ENCODE data around the gene ALX4.

The ALX4 gene

GRCh38 chr11:44221456-44221855, 88.5 kb downstream of the ALX4 start:
- POLR2A ChIA-PET: no interaction called here
- CTCF ChIA-PET: no interaction called here
- no peak for DNase-seq (ENCODE audit: extremely low spot score)
- TF ChIP-seq FOXK2 (IDR thresholded peaks at IDR 0.05) (no peak), NFRKB (IDR thresholded peaks at IDR 0.05) (no peak), PKNOX1 (IDR thresholded peaks at IDR 0.05) (no peak), ELF4 (IDR thresholded peaks at IDR 0.05) (no peak), TARDBP (IDR thresholded peaks at IDR 0.05) (no peak), SP1 (IDR thresholded peaks at IDR 0.05) (no peak), HDGF (IDR thresholded peaks at IDR 0.05; ENCODE audit: borderline replicate concordance) (no peak), ZNF384 (IDR thresholded peaks at IDR 0.05) (no peak), FOXM1 (IDR thresholded peaks at IDR 0.05; ENCODE audit: borderline replicate concordance) (no peak), ARNT (IDR thresholded peaks at IDR 0.05) (no peak), LEF1 (IDR thresholded peaks at IDR 0.05; ENCODE audit: borderline replicate concordance) (no peak), FOXA1 (IDR thresholded peaks at IDR 0.05) (no peak)

DNA sequence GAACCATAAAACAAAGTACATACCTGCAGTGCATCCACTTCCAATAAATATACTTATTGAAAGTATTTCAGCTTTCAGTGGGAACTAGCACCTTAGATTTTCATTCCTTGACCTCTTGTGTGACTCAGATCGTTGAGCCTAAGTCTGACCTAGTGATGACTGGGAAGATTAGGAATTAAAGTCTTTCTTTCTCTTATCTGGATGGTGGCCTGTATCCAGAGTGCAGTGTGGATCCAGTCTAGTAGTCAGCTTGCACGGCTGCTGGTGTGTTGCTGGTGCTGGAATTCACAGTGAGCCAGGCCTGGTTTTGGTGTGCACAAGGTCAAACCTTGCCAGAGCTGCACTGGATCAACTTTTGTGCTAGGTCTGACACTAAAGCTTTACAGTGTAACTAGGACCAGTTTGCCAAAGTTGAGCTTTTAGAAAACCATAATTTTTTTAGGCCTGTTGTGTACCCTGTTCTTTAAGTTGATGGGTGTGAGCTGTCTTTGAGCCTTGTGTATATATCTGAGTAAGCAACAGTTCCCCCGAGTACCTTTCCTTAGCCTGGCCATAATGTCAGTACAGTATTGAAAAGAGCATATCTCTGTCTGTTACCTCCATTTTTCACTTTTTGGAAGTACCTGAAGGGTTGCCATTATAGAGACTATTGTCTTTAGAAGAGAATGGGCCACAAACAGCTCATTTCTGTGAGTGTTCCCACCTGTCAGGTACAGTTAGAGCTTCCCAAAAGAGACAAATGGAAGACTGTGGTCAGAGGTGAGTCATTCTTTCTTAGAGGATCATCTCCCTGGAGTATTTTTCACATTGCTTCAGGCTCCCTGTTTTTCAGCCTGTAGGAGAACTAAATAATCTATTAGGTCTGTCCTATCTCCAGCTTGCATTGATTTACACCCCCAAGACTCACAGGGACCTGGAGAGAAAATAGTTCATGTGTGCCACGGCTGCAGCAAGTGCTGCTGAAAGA, 89.8 kb downstream of the ALX4 start:
- ChIA-PET POLR2A (no interaction called here), CTCF (interaction anchor here (1.0 kb wide), 1 partner anchor 126 kb away, joined by 4 read pairs; no protein-coding TSS in a partner anchor)
- TF ChIP-seq FOXK2 (IDR thresholded peaks at IDR 0.05) (no peak), FOXA1 (IDR thresholded peaks at IDR 0.05) (no peak), TARDBP (IDR thresholded peaks at IDR 0.05) (no peak), CTBP1 (IDR thresholded peaks at IDR 0.05; ENCODE audit: borderline replicate concordance) (no peak), FOXM1 (IDR thresholded peaks at IDR 0.05; ENCODE audit: borderline replicate concordance) (no peak), NFRKB (IDR thresholded peaks at IDR 0.05) (no peak), ELF4 (IDR thresholded peaks at IDR 0.05) (no peak), BHLHE40 (IDR thresholded peaks at IDR 0.05; ENCODE audit: borderline replicate concordance) (no peak), L3MBTL2 (conservative IDR thresholded peaks at IDR 0.05) (no peak), PKNOX1 (IDR thresholded peaks at IDR 0.05) (no peak), SP1 (IDR thresholded peaks at IDR 0.05) (no peak), ZNF384 (IDR thresholded peaks at IDR 0.05) (no peak), SUZ12 (IDR thresholded peaks at IDR 0.05) (no peak), HDGF (IDR thresholded peaks at IDR 0.05; ENCODE audit: borderline replicate concordance) (no peak)
- no peak for DNase-seq (ENCODE audit: extremely low spot score)

- ChIA-PET CTCF (interaction anchor here (0.6 kb wide), 1 partner anchor 37 kb away, joined by 3 read pairs; no protein-coding TSS in a partner anchor), POLR2A (no interaction called here)
- DNase-seq (ENCODE audit: extremely low spot score): no peak
- TF ChIP-seq FOXA1 (IDR thresholded peaks at IDR 0.05) (no peak), ARNT (IDR thresholded peaks at IDR 0.05) (no peak)
Measured at GRCh38 chr11:44217432-44217831, 92.5 kb downstream of the ALX4 start.

DNA sequence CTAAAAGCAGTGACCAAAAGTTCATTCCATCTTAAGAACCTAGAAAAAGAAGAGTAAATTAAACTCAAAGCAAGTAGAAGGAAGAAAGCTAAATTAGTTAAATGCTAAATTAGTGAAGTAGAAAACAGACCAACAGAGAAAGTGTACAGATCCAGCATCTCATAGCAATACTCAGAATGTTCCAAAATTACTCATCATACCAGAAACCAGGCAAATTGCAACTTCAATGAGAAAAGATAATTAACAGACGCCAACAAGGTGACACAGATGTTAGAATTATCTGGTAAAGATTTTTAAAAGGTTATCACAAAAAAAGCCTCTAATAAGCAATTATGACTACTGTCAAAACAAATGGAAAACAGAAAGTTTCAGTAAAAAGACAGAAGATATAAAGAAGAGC, 96.8 kb downstream of the ALX4 start:
- ChIA-PET CTCF (no interaction called here), POLR2A (no interaction called here)
- DNase-seq (ENCODE audit: extremely low spot score): no peak
- TF ChIP-seq SUZ12 (IDR thresholded peaks at IDR 0.05) (no peak), CTBP1 (IDR thresholded peaks at IDR 0.05; ENCODE audit: borderline replicate concordance) (no peak), FOXM1 (IDR thresholded peaks at IDR 0.05; ENCODE audit: borderline replicate concordance) (no peak), ARNT (IDR thresholded peaks at IDR 0.05) (no peak), TARDBP (IDR thresholded peaks at IDR 0.05) (no peak), L3MBTL2 (conservative IDR thresholded peaks at IDR 0.05) (no peak), SP1 (IDR thresholded peaks at IDR 0.05) (no peak), ZNF384 (IDR thresholded peaks at IDR 0.05) (no peak), LEF1 (IDR thresholded peaks at IDR 0.05; ENCODE audit: borderline replicate concordance) (no peak), FOXK2 (IDR thresholded peaks at IDR 0.05) (no peak), HDGF (IDR thresholded peaks at IDR 0.05; ENCODE audit: borderline replicate concordance) (no peak), BHLHE40 (IDR thresholded peaks at IDR 0.05; ENCODE audit: borderline replicate concordance) (no peak)

GRCh38 chr11:44212128-44212527, 97.8 kb downstream of the ALX4 start:
- TF ChIP-seq L3MBTL2 (conservative IDR thresholded peaks at IDR 0.05) (no peak), SUZ12 (IDR thresholded peaks at IDR 0.05) (no peak), BHLHE40 (IDR thresholded peaks at IDR 0.05; ENCODE audit: borderline replicate concordance) (no peak), ZNF384 (IDR thresholded peaks at IDR 0.05) (no peak), FOXM1 (IDR thresholded peaks at IDR 0.05; ENCODE audit: borderline replicate concordance) (no peak), NFRKB (IDR thresholded peaks at IDR 0.05) (no peak)
- POLR2A ChIA-PET: no interaction called here
- CTCF ChIA-PET: no interaction called here
- DNase-seq (ENCODE audit: extremely low spot score): no peak
